Smooth muscle cell (in vitro differentiated cells): ENCODE measurements around the gene PDE2A. TPM values are rescaled to one million over a fixed set of nuclear protein-coding genes. Genes with fewer than 3 reads are reported as not detected.

Experiments used
- DNase-seq: peaks from one replicate; lab custom pipeline; 2025; ENCODE audit not compliant: unreplicated experiment; lab: John Stamatoyannopoulos, UW
- H2AFZ ChIP-seq: fragments of 200-600 bp; sonication (generic); 2 replicates; pipeline ENCODE4 v1.6.0; 2016; ENCODE audit warnings: antibody characterized with exemption, low read depth, mild to moderate bottlenecking
- H3F3A ChIP-seq: fragments of 200-600 bp; sonication (generic); 2 replicates; pipeline ENCODE4 v1.6.0; 2017; ENCODE audit warnings: antibody characterized with exemption, low read depth
- H3K27ac ChIP-seq: fragments of 200-600 bp; sonication (generic); 2 replicates; pipeline ENCODE4 v1.5.1; 2016; ENCODE audit warnings: low read depth, mild to moderate bottlenecking
- H3K27me3 ChIP-seq: fragments of 200-600 bp; sonication (generic); 2 replicates; pipeline ENCODE4 v1.6.1; 2016; ENCODE audit warnings: low read depth, mild to moderate bottlenecking
- H3K36me3 ChIP-seq: fragments of 200-600 bp; sonication (generic); 2 replicates; pipeline ENCODE4 v1.5.1; 2016; ENCODE audit warnings: low read depth
- H3K4me1 ChIP-seq: fragments of 200-600 bp; sonication (generic); 2 replicates; pipeline ENCODE4 v1.5.1; 2016; ENCODE audit warnings: low read depth
- H3K4me2 ChIP-seq: fragments of 200-600 bp; sonication (generic); 2 replicates; pipeline ENCODE4 v1.6.0; 2016; ENCODE audit warnings: mild to moderate bottlenecking
- H3K4me3 ChIP-seq: fragments of 200-600 bp; sonication (generic); 2 replicates; pipeline ENCODE4 v1.5.1; 2016; ENCODE audit warnings: mild to moderate bottlenecking
- H3K79me2 ChIP-seq: fragments of 200-600 bp; sonication (generic); 2 replicates; pipeline ENCODE4 v1.6.0; 2016; ENCODE audit warnings: low read depth, mild to moderate bottlenecking
- H3K9ac ChIP-seq: fragments of 200-600 bp; sonication (generic); 2 replicates; pipeline ENCODE4 v1.6.0; 2016; ENCODE audit warnings: low read depth
- H3K9me3 ChIP-seq: fragments of 200-600 bp; sonication (generic); replicated peaks from 2 replicates; pipeline ENCODE4 v1.5.1; 2016; ENCODE audit warnings: low read depth
- H4K20me1 ChIP-seq: fragments of 200-600 bp; sonication (generic); 2 replicates; pipeline ENCODE4 v1.6.0; 2016; ENCODE audit warnings: low read depth
- WGBS: methylation state at CpG from one replicate; pipeline ENCODE4 v1.1.7; 2016; ENCODE audit warnings: low lambda C conversion rate; 5-methylcytosine and 5-hydroxymethylcytosine counted together
- polyA plus RNA-seq: library from polyadenylated mRNA; unstranded; fragments of >200 nt; fragmentation: Nextera tagmentation; extraction: Ambion mirVana; gene quantifications from 2 replicates; pipeline ENCODE4 v1.2.1, GENCODE V29; 2016
- total RNA-seq: library from RNA; depleted of rRNA; stranded (reverse); fragments of >200 nt; gene quantifications from 2 replicates; pipeline ENCODE4 v1.2.3, GENCODE V29; 2014
- TF ChIP-seq, protein P1 (sequence below): fragments of 200-600 bp; sonication (generic); IDR thresholded peaks from 2 replicates; pipeline ENCODE4 v1.5.1; 2017; ENCODE audit warnings: borderline replicate concordance, mild to moderate bottlenecking, antibody characterized with exemption; ENCODE audit not compliant: insufficient read depth, poor library complexity, severe bottlenecking

Gene PDE2A
- total and polyA plus RNA-seq, 2 experiments from 2014 or later = 1.0 TPM; not detected in 1

DNA sequence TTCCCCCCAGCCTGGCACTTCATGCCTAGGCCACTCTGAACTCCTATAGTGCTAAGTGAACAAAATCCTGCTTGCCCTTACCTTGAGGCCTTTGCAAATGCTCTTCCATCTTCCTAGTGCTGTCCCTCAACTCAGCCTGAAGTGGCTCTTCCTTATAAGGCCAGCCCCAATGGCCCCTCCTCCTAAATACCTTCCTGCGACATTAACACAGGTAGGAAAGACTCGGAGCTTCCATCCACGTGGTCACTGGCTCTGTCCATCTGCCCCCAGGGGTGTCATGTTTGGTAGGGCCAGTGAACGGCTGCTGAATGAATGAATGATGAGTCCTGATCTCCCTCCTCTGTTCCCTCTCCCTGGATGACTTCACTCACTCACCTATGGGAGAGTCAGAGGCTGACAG, 4.2 kb downstream of the PDE2A start:
- Histone ChIP-seq H3K4me1 (peaks cover 9% of the 10 kb centered on the region), H3K4me3 (no peak overlapping the region), H3F3A (no peaks in the 10 kb centered on the region), H3K36me3 (no peaks in the 10 kb centered on the region), H3K9me3 (no peaks in the 10 kb centered on the region), H3K4me2 (no peak overlapping the region), H3K27me3 (peaks cover 35% of the 10 kb centered on the region), H3K9ac (no peak overlapping the region), H3K79me2 (no peaks in the 10 kb centered on the region), H2AFZ (no peak overlapping the region), H3K27ac (no peak overlapping the region), H4K20me1 (no peaks in the 10 kb centered on the region)
- DNase-seq = no peak
- WGBS = 37% methylated on average over 4 of the region's 4 CpGs
- TF ChIP-seq, protein P1, sequence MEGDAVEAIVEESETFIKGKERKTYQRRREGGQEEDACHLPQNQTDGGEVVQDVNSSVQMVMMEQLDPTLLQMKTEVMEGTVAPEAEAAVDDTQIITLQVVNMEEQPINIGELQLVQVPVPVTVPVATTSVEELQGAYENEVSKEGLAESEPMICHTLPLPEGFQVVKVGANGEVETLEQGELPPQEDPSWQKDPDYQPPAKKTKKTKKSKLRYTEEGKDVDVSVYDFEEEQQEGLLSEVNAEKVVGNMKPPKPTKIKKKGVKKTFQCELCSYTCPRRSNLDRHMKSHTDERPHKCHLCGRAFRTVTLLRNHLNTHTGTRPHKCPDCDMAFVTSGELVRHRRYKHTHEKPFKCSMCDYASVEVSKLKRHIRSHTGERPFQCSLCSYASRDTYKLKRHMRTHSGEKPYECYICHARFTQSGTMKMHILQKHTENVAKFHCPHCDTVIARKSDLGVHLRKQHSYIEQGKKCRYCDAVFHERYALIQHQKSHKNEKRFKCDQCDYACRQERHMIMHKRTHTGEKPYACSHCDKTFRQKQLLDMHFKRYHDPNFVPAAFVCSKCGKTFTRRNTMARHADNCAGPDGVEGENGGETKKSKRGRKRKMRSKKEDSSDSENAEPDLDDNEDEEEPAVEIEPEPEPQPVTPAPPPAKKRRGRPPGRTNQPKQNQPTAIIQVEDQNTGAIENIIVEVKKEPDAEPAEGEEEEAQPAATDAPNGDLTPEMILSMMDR = no peak

DNA sequence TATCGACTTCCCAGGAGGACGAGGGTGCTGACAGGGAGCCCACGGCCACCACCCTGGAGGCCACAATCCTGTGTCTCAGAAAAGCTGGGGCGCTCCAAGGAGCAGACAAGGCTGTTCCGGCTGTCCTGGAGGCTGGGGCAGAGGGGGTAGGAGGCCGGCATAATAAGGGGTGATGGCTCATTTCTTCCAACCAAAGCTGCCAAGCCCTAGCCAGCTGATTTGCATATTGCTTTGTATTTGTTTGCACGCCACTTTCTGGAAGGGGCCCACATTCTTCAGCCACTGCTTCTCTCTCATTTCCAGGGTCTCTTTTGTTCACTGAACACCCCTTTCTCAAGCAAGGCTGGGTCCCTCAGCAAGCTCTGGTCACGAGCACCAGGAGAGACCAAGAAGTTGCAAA, 4.7 kb downstream of the PDE2A start:
- Histone ChIP-seq H3K9me3 (no peaks in the 10 kb centered on the region), H3K27me3 (peaks cover 30% of the 10 kb centered on the region), H3F3A (no peaks in the 10 kb centered on the region), H3K36me3 (no peaks in the 10 kb centered on the region), H3K4me2 (no peak overlapping the region), H3K9ac (no peak overlapping the region), H3K4me1 (peaks cover 9% of the 10 kb centered on the region), H3K79me2 (no peaks in the 10 kb centered on the region), H3K4me3 (no peak overlapping the region), H2AFZ (no peak overlapping the region), H4K20me1 (no peaks in the 10 kb centered on the region), H3K27ac (no peak overlapping the region)
- DNase-seq = no peak
- TF ChIP-seq, protein P1 = no peak
- WGBS = 92% methylated on average over 8 of the region's 8 CpGs

DNA sequence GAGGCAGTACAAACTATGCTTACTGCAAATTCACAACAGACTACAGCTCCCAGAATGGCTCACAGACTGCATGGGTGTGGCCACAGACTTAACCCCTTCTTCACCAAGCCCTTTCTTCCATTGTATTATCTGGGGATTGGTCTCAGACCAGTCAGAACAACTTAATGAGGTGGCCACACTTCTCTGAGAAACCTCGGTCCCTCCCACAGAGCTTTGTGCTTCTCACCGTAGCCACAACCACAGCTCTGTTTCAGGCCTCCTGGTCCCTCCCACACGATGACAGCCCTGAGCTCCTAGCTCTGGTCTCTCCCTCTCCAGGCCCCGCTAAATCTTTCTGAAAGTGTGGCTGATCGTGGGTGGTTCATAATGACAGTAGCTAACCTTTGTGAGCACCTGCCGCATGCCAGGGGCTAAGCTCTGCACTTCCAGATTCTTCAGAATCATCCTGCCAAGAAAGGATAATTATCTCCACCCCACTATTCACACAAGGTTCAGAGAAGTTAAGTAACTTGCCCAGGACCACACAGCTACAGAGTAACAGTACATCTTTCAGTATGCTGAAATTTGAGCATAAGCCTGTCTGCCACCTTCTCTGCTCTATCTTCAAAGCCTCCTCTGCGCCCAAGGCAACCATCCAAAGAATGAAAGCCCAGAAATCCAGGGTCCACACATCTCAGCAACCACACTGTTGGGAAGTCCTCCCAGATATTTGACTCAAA, 5.4 kb downstream of the PDE2A start:
- no peak overlapping the region for H3K4me2 ChIP-seq

More for the DNA sequence above, 5.4 kb downstream of the PDE2A start:
- H3K9me3 ChIP-seq = no peaks in the 10 kb centered on the region
- no peak overlapping the region for H3K27ac ChIP-seq
- TF ChIP-seq, protein P1 = no peak
- H3K4me1 ChIP-seq = peaks cover 9% of the 10 kb centered on the region
- no peaks in the 10 kb centered on the region for H4K20me1 ChIP-seq
- no peak overlapping the region for H2AFZ ChIP-seq
- no peaks in the 10 kb centered on the region for H3K36me3 ChIP-seq
- peaks cover 23% of the 10 kb centered on the region for H3K27me3 ChIP-seq
- 60% methylated on average over 7 of the region's 7 CpGs for WGBS
- no peaks in the 10 kb centered on the region for H3K79me2 ChIP-seq
- no peak overlapping the region for H3K9ac ChIP-seq
- no peaks in the 10 kb centered on the region for H3F3A ChIP-seq
- DNase-seq = no peak
- no peak overlapping the region for H3K4me3 ChIP-seq
